H1 (cell line): ENCODE measurements around the gene RSAD1. TPM values are rescaled to one million over a fixed set of nuclear protein-coding genes. Genes with fewer than 3 reads are reported as not detected.

Experiments used
- CTCF ChIA-PET: fragments of 300-600 bp; sonication (Branson Sonifier 250); formaldehyde crosslinking; loops from one replicate; lab custom pipeline; 2021; ENCODE audit not compliant: partially characterized antibody; lab: Charles Lee
- POLR2A ChIA-PET: fragments of 300-600 bp; sonication (Branson Sonifier 250); formaldehyde crosslinking; loops from one replicate; lab custom pipeline; 2021; ENCODE audit warnings: inconsistent platforms; ENCODE audit not compliant: partially characterized antibody; lab: Charles Lee
- DNase-seq, 2 experiments: peaks; one replicate each; pipeline versions ENCODE4 v3.0.0 to v3.0.0-alpha.2; 2010 to 2022; ENCODE audit warnings: low spot score in 2 of 2, low read depth in 1 of 2, mixed read lengths in 1 of 2
- FAIRE-seq: peaks from 2 replicates; lab custom pipeline; 2011; peaks lifted over from hg19 to GRCh38; lab: Jason Lieb, UNC
- H2AFZ ChIP-seq: 2 replicates; pipeline ENCODE4 v1.8.1; 2012; ENCODE audit warnings: low read length, inconsistent platforms
- H2AK5ac ChIP-seq: 2 replicates; pipeline ENCODE4 v1.6.1; 2013; ENCODE audit warnings: low read depth, low read length
- H2BK120ac ChIP-seq: replicated peaks from 2 replicates; pipeline ENCODE3; 2013; ENCODE audit warnings: low read depth, low read length, inconsistent platforms
- H2BK12ac ChIP-seq: 2 replicates; pipeline ENCODE4 v1.6.1; 2013; ENCODE audit warnings: low read depth, low read length
- H2BK15ac ChIP-seq: 2 replicates; pipeline ENCODE4 v1.6.1; 2013; ENCODE audit warnings: low read length
- H2BK20ac ChIP-seq: 2 replicates; pipeline ENCODE4 v1.6.1; 2013; ENCODE audit warnings: low read length
- H2BK5ac ChIP-seq: 2 replicates; pipeline ENCODE4 v1.6.1; 2013; ENCODE audit warnings: low read depth, low read length
- H3K14ac ChIP-seq: 2 replicates; pipeline ENCODE4 v1.6.1; 2013; ENCODE audit warnings: inconsistent platforms; ENCODE audit not compliant: insufficient read length
- H3K18ac ChIP-seq: 2 replicates; pipeline ENCODE4 v1.6.1; 2013; ENCODE audit warnings: low read length; ENCODE audit errors: extremely low read depth
- H3K23ac ChIP-seq: 2 replicates; pipeline ENCODE4 v1.6.1; 2013; ENCODE audit warnings: inconsistent platforms; ENCODE audit not compliant: insufficient read length
- H3K23me2 ChIP-seq: 2 replicates; pipeline ENCODE4 v1.6.1; 2013; ENCODE audit warnings: low read depth, low read length
- H3K27ac ChIP-seq: 2 replicates; pipeline ENCODE4 v1.6.1; 2011; ENCODE audit warnings: low read depth, low read length, inconsistent platforms
- H3K27me3 ChIP-seq, 4 experiments: replicated peaks in 1 of 4; 1 replicate in 1 of 4; 2 replicates in 3 of 4; pipeline versions ENCODE4 v1.6.1 to v1.8.1; 2011 to 2013; ENCODE audit warnings: low read length in 3 of 4, mild to moderate bottlenecking in 3 of 4, inconsistent platforms in 2 of 4, mixed read lengths in 2 of 4, moderate library complexity in 1 of 4; ENCODE audit not compliant: control insufficient read depth in 3 of 4, insufficient read depth in 3 of 4; ENCODE audit errors: extremely low read depth in 1 of 4
- H3K36me3 ChIP-seq, 4 experiments: 2 replicates each; pipeline versions ENCODE4 v1.6.1 to v1.8.1; 2011 to 2013; ENCODE audit warnings: mild to moderate bottlenecking in 4 of 4, low read length in 3 of 4, moderate library complexity in 2 of 4, control low read depth in 1 of 4, inconsistent platforms in 1 of 4; ENCODE audit not compliant: insufficient read depth in 4 of 4, control insufficient read depth in 2 of 4
- H3K4ac ChIP-seq: replicated peaks from 2 replicates; pipeline ENCODE3; 2013; ENCODE audit warnings: low read length, low read depth, mixed read lengths, inconsistent platforms; ENCODE audit not compliant: insufficient read length
- H3K4me1 ChIP-seq, 4 experiments: replicated peaks in 1 of 4; 1 replicate in 1 of 4; 2 replicates in 3 of 4; pipeline versions ENCODE4 v1.6.1 to v1.8.1; 2011 to 2013; ENCODE audit warnings: low read length in 3 of 4, inconsistent platforms in 2 of 4, mixed read lengths in 1 of 4; ENCODE audit not compliant: insufficient read depth in 4 of 4, control insufficient read depth in 3 of 4
- H3K4me2 ChIP-seq, 2 experiments: 2 replicates each; pipeline versions ENCODE4 v1.6.1 to v1.8.1; 2011 to 2013; ENCODE audit warnings: low read depth in 2 of 2, low read length in 2 of 2, control low read depth in 1 of 2, inconsistent platforms in 1 of 2, mild to moderate bottlenecking in 1 of 2; ENCODE audit not compliant: insufficient read depth in 1 of 2
- H3K4me3 ChIP-seq, 4 experiments: fragments of 200-600, 300-600 bp in 1 of 4; sonication (generic), shearing (Covaris generic), sonication (Bioruptor Twin) in 1 of 4; 2 replicates each; pipeline versions ENCODE4 v1.5.1 to v1.8.1; 2011 to 2016; ENCODE audit warnings: low read length in 4 of 4, low read depth in 3 of 4, control low read depth in 2 of 4, inconsistent platforms in 2 of 4, mild to moderate bottlenecking in 2 of 4, mixed read lengths in 1 of 4, moderate library complexity in 1 of 4; ENCODE audit not compliant: insufficient read depth in 2 of 4; ENCODE audit errors: extremely low read depth in 1 of 4
- H3K56ac ChIP-seq: replicated peaks from 2 replicates; pipeline ENCODE3; 2013; ENCODE audit warnings: low read depth, mild to moderate bottlenecking, mixed read lengths, low read length, inconsistent platforms; ENCODE audit not compliant: insufficient read length
- H3K79me1 ChIP-seq: 2 replicates; pipeline ENCODE4 v1.6.1; 2013; ENCODE audit warnings: low read depth, low read length, control low read depth
- H3K79me2 ChIP-seq, 2 experiments: 2 replicates each; pipeline versions ENCODE4 v1.6.1 to v1.8.1; 2012 to 2013; ENCODE audit warnings: low read length in 2 of 2, mild to moderate bottlenecking in 2 of 2, inconsistent platforms in 1 of 2; ENCODE audit not compliant: insufficient read depth in 2 of 2, control insufficient read depth in 1 of 2
- H3K9ac ChIP-seq, 4 experiments: replicated peaks in 1 of 4; 1 replicate in 1 of 4; 2 replicates in 3 of 4; pipeline versions ENCODE4 v1.6.1 to v1.8.1; 2011 to 2013; ENCODE audit warnings: low read depth in 3 of 4, low read length in 3 of 4, control low read depth in 2 of 4, mild to moderate bottlenecking in 2 of 4, moderate library complexity in 2 of 4, inconsistent platforms in 1 of 4; ENCODE audit errors: extremely low read depth in 1 of 4
- H3K9me3 ChIP-seq, 2 experiments: 2 replicates each; pipeline versions ENCODE4 v1.6.1 to v1.8.1; 2012 to 2013; ENCODE audit warnings: mild to moderate bottlenecking in 2 of 2, moderate library complexity in 2 of 2, control low read depth in 1 of 2, inconsistent platforms in 1 of 2, low read depth in 1 of 2, low read length in 1 of 2, mixed read lengths in 1 of 2; ENCODE audit not compliant: insufficient read depth in 2 of 2
- H4K20me1 ChIP-seq, 2 experiments: replicated peaks in 1 of 2; 2 replicates each; pipeline versions ENCODE3 to v1.8.1; 2011 to 2013; ENCODE audit warnings: inconsistent platforms in 2 of 2, low read length in 2 of 2, mild to moderate bottlenecking in 1 of 2; ENCODE audit not compliant: insufficient read depth in 2 of 2, control insufficient read depth in 1 of 2
- H4K5ac ChIP-seq: 2 replicates; pipeline ENCODE4 v1.6.1; 2013; ENCODE audit warnings: low read length, low read depth, mixed read lengths, inconsistent platforms; ENCODE audit not compliant: insufficient read length
- H4K8ac ChIP-seq: 2 replicates; pipeline ENCODE4 v1.8.0; 2013; ENCODE audit warnings: mild to moderate bottlenecking, moderate library complexity, low read length, inconsistent platforms; ENCODE audit not compliant: insufficient read depth; ENCODE audit errors: extremely low read depth
- H4K91ac ChIP-seq: replicated peaks from 2 replicates; pipeline ENCODE3; 2013; ENCODE audit warnings: low read length, mixed read lengths, inconsistent platforms; ENCODE audit not compliant: insufficient read length
- CBX5 ChIP-seq: fragments of 300-800, 300-1000 bp; sonication (generic); IDR thresholded peaks from 2 replicates; pipeline ENCODE4 v1.7.1; 2016; ENCODE audit warnings: antibody characterized with exemption, low read length, low read depth
- CREB1 ChIP-seq: IDR thresholded peaks from 2 replicates; pipeline ENCODE4 v1.6.1; 2012; ENCODE audit warnings: inconsistent platforms
- EGR1 ChIP-seq: IDR thresholded peaks from 2 replicates; pipeline ENCODE4 v1.6.1; 2011; ENCODE audit warnings: low read depth, low read length, borderline replicate concordance
- POLR2A ChIP-seq, 2 experiments: IDR thresholded peaks; 1 replicate in 1 of 2; 2 replicates in 1 of 2; pipeline ENCODE4 v1.6.1; 2011; ENCODE audit warnings: low read depth in 2 of 2, low read length in 2 of 2, mild to moderate bottlenecking in 2 of 2; ENCODE audit errors: control extremely low read depth in 1 of 2
- RXRA ChIP-seq: IDR thresholded peaks from 2 replicates; pipeline ENCODE4 v1.6.1; 2011; ENCODE audit warnings: low read depth, mild to moderate bottlenecking, low read length, moderate library complexity; ENCODE audit not compliant: insufficient read depth
- SIRT6 ChIP-seq: IDR thresholded peaks from one replicate; pipeline ENCODE4 v1.7.1; 2012; ENCODE audit warnings: low read length, inconsistent platforms
- SP1 ChIP-seq: IDR thresholded peaks from 2 replicates; pipeline ENCODE4 v1.6.1; 2011; ENCODE audit warnings: low read depth, low read length
- SP4 ChIP-seq: IDR thresholded peaks from 2 replicates; pipeline ENCODE4 v1.6.1; 2012; ENCODE audit warnings: low read length, inconsistent platforms
- SRF ChIP-seq: IDR thresholded peaks from 2 replicates; pipeline ENCODE4 v1.6.1; 2011; ENCODE audit warnings: mild to moderate bottlenecking, low read depth, low read length, moderate library complexity
- SUZ12 ChIP-seq: fragments of 200-600 bp; sonication (generic); IDR thresholded peaks from 2 replicates; pipeline ENCODE4 v1.6.1; 2012; ENCODE audit warnings: mild to moderate bottlenecking, inconsistent platforms, low read length, moderate library complexity, mixed read lengths
- TEAD4 ChIP-seq: IDR thresholded peaks from 2 replicates; pipeline ENCODE4 v1.6.1; 2012; ENCODE audit warnings: low read depth, low read length, inconsistent platforms, mixed read lengths
- ZNF274 ChIP-seq: IDR thresholded peaks from 2 replicates; pipeline ENCODE4 v1.7.0; 2012; ENCODE audit warnings: low read length, borderline replicate concordance; ENCODE audit errors: extremely low read depth
- WGBS, 2 experiments: shearing (Covaris generic) in 1 of 2; methylation state at CpG; one replicate each; pipeline versions ENCODE4 v1.1.6 to v1.1.7; 2013 to 2015; ENCODE audit warnings: low lambda C conversion rate in 2 of 2, mixed read lengths in 2 of 2, inconsistent platforms in 1 of 2, low coverage in 1 of 2, missing lambda C conversion rate in 1 of 2; ENCODE audit not compliant: insufficient replicate concordance in 2 of 2, insufficient coverage in 1 of 2, insufficient read length in 1 of 2; ENCODE audit errors: extremely low coverage in 1 of 2, missing lambda C conversion rate in 1 of 2; 5-methylcytosine and 5-hydroxymethylcytosine counted together
- polyA plus RNA-seq, 7 experiments: library from polyadenylated mRNA; depleted of rRNA in 3 of 7; stranded (reverse) in 5 of 7; unstranded in 2 of 7; fragments of >200 nt in 5 of 7; fragments of 200-250 nt in 2 of 7; gene quantifications; 1 replicate in 5 of 7; 2 replicates in 1 of 7; 4 replicates in 1 of 7; pipeline versions ENCODE4 v1.2.1 to v1.2.3, GENCODE V29; 2011 to 2013; ENCODE audit warnings: missing spikeins in 2 of 7, mixed read lengths in 2 of 7
- total RNA-seq: library from RNA; stranded (reverse); fragmentation: NEBNext Ultra II Directional; extraction: Animal tissue kit (Norgen Biotek cat#: 25700); gene quantifications from 2 replicates; pipeline ENCODE4 v1.2.1, GENCODE V29; 2021
- TF ChIP-seq, protein P1 (sequence below): IDR thresholded peaks from 2 replicates; pipeline ENCODE4 v1.6.1; 2011; ENCODE audit warnings: low read depth, mild to moderate bottlenecking, low read length; ENCODE audit not compliant: insufficient read depth

Gene RSAD1
- total and polyA plus RNA-seq, 2 of the 8 experiments (the other 6 are each of a cell fraction or from before 2014, with no cell fraction given): 17.9 to 33.5 TPM

DNA sequence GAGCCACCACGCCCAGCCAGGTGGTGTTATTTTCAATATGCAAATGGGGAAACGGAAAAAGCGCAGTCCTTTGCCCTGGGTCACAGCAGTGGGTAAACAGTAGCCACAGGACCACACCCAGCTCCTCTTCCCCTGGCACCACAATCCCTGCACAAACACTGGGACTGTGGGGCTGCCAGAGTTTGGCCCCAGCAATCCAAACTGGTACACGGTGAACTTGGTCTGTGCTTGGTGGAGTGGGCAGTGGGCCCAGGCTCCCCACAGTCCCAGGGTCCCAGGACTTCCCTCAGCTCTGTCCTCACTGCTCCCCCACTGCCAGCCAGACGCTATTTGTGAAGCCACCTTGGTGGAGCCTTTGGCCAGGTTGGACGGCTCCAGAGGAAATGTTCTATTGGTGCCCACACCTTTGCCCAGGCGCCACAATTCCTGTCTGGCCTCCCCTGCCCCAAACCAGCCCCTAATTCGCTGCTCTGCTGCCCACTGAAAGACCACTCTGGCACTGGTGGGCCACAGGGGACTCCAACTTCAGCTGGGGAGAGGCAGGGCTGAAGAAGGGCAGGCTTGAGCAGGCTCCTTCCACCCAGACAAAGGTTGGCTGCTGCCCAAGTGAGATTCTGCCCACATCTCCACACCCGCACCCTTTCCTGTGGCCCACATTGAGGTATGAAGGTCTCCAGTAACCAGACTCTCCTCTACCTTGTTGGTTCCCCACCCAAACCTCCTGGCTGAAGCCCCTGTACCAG is 12.1 kb upstream of the RSAD1 start:
- Histone ChIP-seq H3K79me2 (no peaks in the 10 kb centered on the region), H3K27ac (no peak overlapping the region), H2AFZ (no peak overlapping the region), H3K14ac (no peak overlapping the region), H3K4me1 (peaks cover 0 to 17% (median 7%) of the 10 kb centered on the region in 4 experiments; a peak in 6 of 7 replicates), H3K56ac (no peak overlapping the region), H3K4me2 (no peak overlapping the region), H4K91ac (no peak overlapping the region), H2BK120ac (no peak overlapping the region), H3K9ac (no peak overlapping the region), H3K79me1 (no peaks in the 10 kb centered on the region), H3K27me3 (peaks cover 8 to 39% (median 27%) of the 10 kb centered on the region in 4 experiments; a peak in 6 of 7 replicates), H3K23ac (no peak overlapping the region), H3K23me2 (peaks cover 7% of the 10 kb centered on the region; the same call in 1 of the 2 replicates), H2BK20ac (no peak overlapping the region), H2BK15ac (no peak overlapping the region), H4K5ac (no peak overlapping the region), H3K4me3 (no peak overlapping the region), H2BK12ac (no peak overlapping the region), H4K8ac (no peak overlapping the region), H2AK5ac (no peak overlapping the region), H3K9me3 (no peaks in the 10 kb centered on the region), H2BK5ac (no peak overlapping the region), H3K18ac (no peak overlapping the region), H3K36me3 (no peaks in the 10 kb centered on the region; a peak in 1 of 8 replicates), H4K20me1 (peaks cover 0 to 12% of the 10 kb centered on the region in 2 experiments), H3K4ac (no peak overlapping the region)
- ChIA-PET CTCF (interaction anchor here (0.6 to 1.7 kb wide), 2 partner anchors 12 to 439 kb away, joined by 3 to 4 read pairs; no protein-coding TSS in a partner anchor), POLR2A (interaction anchor here (1.5 kb wide), 1 partner anchor 9 kb away, joined by 3 read pairs; no protein-coding TSS in a partner anchor)
- FAIRE-seq: no peak
- no peak for DNase-seq
- 84% methylated on average over 9 of the region's 9 CpGs; no CpG with 5 or more reads in 1 of the 2 experiments for WGBS, 2 experiments
- TF ChIP-seq TEAD4 (no peak), EGR1 (no peak), CREB1 (no peak), SIRT6 (no peak), ZNF274 (no peak), SP1 (no peak), SRF (no peak), CBX5 (no peak), POLR2A (IDR thresholded peaks at IDR 0.05; ENCODE audit: control extremely low read depth in 1 of 2, low read depth in 2 of 2, low read length in 2 of 2) (no peak), SUZ12 (no peak), RXRA (no peak), SP4 (no peak)
- TF ChIP-seq, protein P1, sequence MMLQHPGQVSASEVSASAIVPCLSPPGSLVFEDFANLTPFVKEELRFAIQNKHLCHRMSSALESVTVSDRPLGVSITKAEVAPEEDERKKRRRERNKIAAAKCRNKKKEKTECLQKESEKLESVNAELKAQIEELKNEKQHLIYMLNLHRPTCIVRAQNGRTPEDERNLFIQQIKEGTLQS: no peak
